Type B pancreatic cell (in vitro differentiated cells): ENCODE results near the gene WNT7A. TPM values are rescaled to one million over a fixed set of nuclear protein-coding genes. Genes with fewer than 3 reads are reported as not detected.

Experiments
- DNase-seq: peaks from one replicate; pipeline ENCODE4 v3.0.0; 2021; ENCODE audit warnings: mixed read lengths; ENCODE audit not compliant: unreplicated experiment; ENCODE audit errors: extremely low spot score
- H3K27ac Mint-ChIP-seq: 2 replicates; pipeline ENCODE4 v1.8.0; 2021; ENCODE audit warnings: mild to moderate bottlenecking, mixed read lengths
- H3K27me3 Mint-ChIP-seq: 2 replicates; pipeline ENCODE4 v1.8.0; 2021; ENCODE audit warnings: mixed read lengths
- H3K36me3 Mint-ChIP-seq: 2 replicates; pipeline ENCODE4 v1.8.0; 2021; ENCODE audit warnings: mixed read lengths
- H3K4me1 Mint-ChIP-seq: one replicate; pipeline ENCODE4 v1.8.0; 2021; ENCODE audit warnings: mixed read lengths; ENCODE audit not compliant: unreplicated experiment
- H3K4me3 Mint-ChIP-seq: 2 replicates; pipeline ENCODE4 v1.8.0; 2021; ENCODE audit warnings: mild to moderate bottlenecking, mixed read lengths
- H3K9me3 Mint-ChIP-seq: 2 replicates; pipeline ENCODE4 v1.8.0; 2021; ENCODE audit warnings: mixed read lengths
- CTCF ChIP-seq: fragments of 200-600 bp; sonication (generic); conservative IDR thresholded peaks from 2 replicates; pipeline ENCODE4 v1.5.0; 2021; ENCODE audit warnings: antibody characterized with exemption, mild to moderate bottlenecking
- total RNA-seq: library from RNA; stranded (reverse); gene quantifications from 2 replicates; pipeline ENCODE4 v1.2.1, GENCODE V29; 2021; ENCODE audit warnings: low replicate concordance

WNT7A gene
- total RNA-seq, 1 donor from 2014 or later, result 3.4 TPM

GRCh38 chr3:13867732-13868131 lies 12.1 kb downstream of the WNT7A start:
- H3K36me3 Mint-ChIP-seq, result peaks cover 4% of the 10 kb centered on the region
- H3K27me3 Mint-ChIP-seq, result peaks cover 59% of the 10 kb centered on the region
- no peak for TF ChIP-seq CTCF
- no peak overlapping the region for H3K4me3 Mint-ChIP-seq
- H3K4me1 Mint-ChIP-seq, result no peaks in the 10 kb centered on the region
- no peaks in the 10 kb centered on the region for H3K9me3 Mint-ChIP-seq
- DNase-seq, result no peak
- no peak overlapping the region for H3K27ac Mint-ChIP-seq

GRCh38 chr3:13866041-13866965 lies 13.6 kb downstream of the WNT7A start:
- H3K27ac Mint-ChIP-seq, result no peak overlapping the region

GRCh38 chr3:13865581-13865980 lies 14.3 kb downstream of the WNT7A start:
- Mint-ChIP-seq H3K36me3 (no peaks in the 10 kb centered on the region), H3K9me3 (no peaks in the 10 kb centered on the region), H3K27me3 (peaks cover 62% of the 10 kb centered on the region), H3K4me1 (no peaks in the 10 kb centered on the region), H3K27ac (no peak overlapping the region), H3K4me3 (no peak overlapping the region)
- TF ChIP-seq CTCF, result no peak
- no peak for DNase-seq

More at GRCh38 chr3:13866041-13866965, 13.6 kb downstream of the WNT7A start:
- Mint-ChIP-seq H3K4me1 (no peaks in the 10 kb centered on the region), H3K27me3 (peaks cover 56% of the 10 kb centered on the region), H3K36me3 (no peaks in the 10 kb centered on the region), H3K9me3 (no peaks in the 10 kb centered on the region), H3K4me3 (no peak overlapping the region)
- DNase-seq, result no peak
- TF ChIP-seq CTCF, result no peak

GRCh38 chr3:13865106-13865505 lies 14.8 kb downstream of the WNT7A start:
- H3K36me3 Mint-ChIP-seq, result no peaks in the 10 kb centered on the region
- no peak overlapping the region for H3K4me3 Mint-ChIP-seq
- H3K27me3 Mint-ChIP-seq, result peaks cover 66% of the 10 kb centered on the region
- no peak for TF ChIP-seq CTCF
- no peak for DNase-seq
- no peaks in the 10 kb centered on the region for H3K9me3 Mint-ChIP-seq
- H3K27ac Mint-ChIP-seq, result no peak overlapping the region
- no peaks in the 10 kb centered on the region for H3K4me1 Mint-ChIP-seq

DNA sequence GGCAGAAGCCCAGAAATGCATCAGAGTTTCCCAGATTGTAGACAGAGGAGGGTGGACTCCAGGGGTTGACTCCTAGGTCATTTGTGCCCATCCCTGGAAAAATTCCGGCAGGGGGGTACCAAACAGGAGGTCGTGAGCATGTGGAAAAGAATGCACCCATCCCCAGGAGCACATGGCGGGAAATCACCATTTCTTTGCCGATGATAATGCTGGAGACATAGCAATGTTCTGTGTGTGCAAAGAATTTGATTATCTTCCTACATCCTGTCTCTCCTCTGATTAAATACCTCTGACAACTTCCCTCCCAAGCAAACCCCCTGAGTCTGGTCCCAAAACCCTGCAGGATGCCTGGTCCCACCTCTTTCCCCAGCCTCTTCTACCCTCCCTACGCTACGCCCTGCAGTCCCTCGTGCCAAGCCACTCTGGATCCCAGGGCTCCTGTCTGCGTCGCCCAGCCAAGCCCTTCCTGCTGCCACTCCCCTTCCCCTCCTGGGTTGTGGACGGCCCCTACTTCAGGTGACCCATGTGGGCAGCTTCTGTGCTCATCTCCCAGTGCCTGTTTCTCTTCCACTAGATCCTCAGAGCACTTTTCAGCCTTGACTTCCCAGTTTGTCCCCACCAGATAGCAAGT lies 15.8 kb downstream of the WNT7A start:
- H3K27me3 Mint-ChIP-seq, result peaks cover 65% of the 10 kb centered on the region
- no peak overlapping the region for H3K4me3 Mint-ChIP-seq
- H3K27ac Mint-ChIP-seq, result no peak overlapping the region
- no peaks in the 10 kb centered on the region for H3K4me1 Mint-ChIP-seq
- DNase-seq, result no peak
- H3K9me3 Mint-ChIP-seq, result no peaks in the 10 kb centered on the region
- no peak for TF ChIP-seq CTCF
- H3K36me3 Mint-ChIP-seq, result no peaks in the 10 kb centered on the region
